Cerebellar cortex (tissue), 1 donor: ENCODE data around the gene SETD3.

Experiments used
- DNase-seq: peaks from one replicate; pipeline ENCODE4 v3.0.0-alpha.2; 2015; ENCODE audit warnings: low spot score

Gene SETD3

GRCh38 chr14:99423434-99423833 lies 57.2 kb downstream of the SETD3 start:
- DNase-seq = no peak

- DNase-seq = no peak
These were observed 58.2 kb downstream of the SETD3 start for GRCh38 chr14:99422228-99423010.

GRCh38 chr14:99420711-99421110 lies 59.9 kb downstream of the SETD3 start:
- no peak for DNase-seq

GRCh38 chr14:99419905-99420304 lies 60.8 kb downstream of the SETD3 start:
- no peak for DNase-seq

- no peak for DNase-seq
These were observed 62.4 kb downstream of the SETD3 start for GRCh38 chr14:99418242-99418641.

- no peak for DNase-seq
These were observed 63.8 kb downstream of the SETD3 start for GRCh38 chr14:99416909-99417308.

- DNase-seq = peak; percentile 89
These were observed 65.0 kb downstream of the SETD3 start for GRCh38 chr14:99415496-99416281.

GRCh38 chr14:99413911-99414310 lies 66.7 kb downstream of the SETD3 start:
- no peak for DNase-seq

GRCh38 chr14:99413172-99413571 lies 67.5 kb downstream of the SETD3 start:
- DNase-seq = no peak

- DNase-seq = no peak
These were observed 68.3 kb downstream of the SETD3 start for GRCh38 chr14:99412117-99413061.

GRCh38 chr14:99410019-99410418 lies 70.6 kb downstream of the SETD3 start:
- DNase-seq = no peak

- DNase-seq = no peak
These were observed 71.7 kb downstream of the SETD3 start for GRCh38 chr14:99408971-99409289.

GRCh38 chr14:99408286-99408970 lies 72.2 kb downstream of the SETD3 start:
- no peak for DNase-seq

- DNase-seq = no peak
These were observed 73.2 kb downstream of the SETD3 start for GRCh38 chr14:99407416-99407815.

GRCh38 chr14:99402950-99403349 lies 77.7 kb downstream of the SETD3 start:
- DNase-seq = no peak

- no peak for DNase-seq
These were observed 78.4 kb downstream of the SETD3 start for GRCh38 chr14:99402285-99402648.

- no peak for DNase-seq
These were observed 78.9 kb downstream of the SETD3 start for GRCh38 chr14:99401621-99402284.

- no peak for DNase-seq
These were observed 79.4 kb downstream of the SETD3 start for GRCh38 chr14:99401211-99401610.

- no peak for DNase-seq
These were observed 83.0 kb downstream of the SETD3 start for GRCh38 chr14:99397698-99398097.

- peak; percentile 9 for DNase-seq
These were observed 84.6 kb downstream of the SETD3 start for GRCh38 chr14:99395909-99396530.
